Measurements from ENCODE around the gene MEGF9.

The MEGF9 gene

GRCh38 chr9:120610975-120611689 lies 103.1 kb downstream of the MEGF9 start:
- H3K4me3 ChIP-seq, result no peak overlapping the region
- no peak for TF ChIP-seq CTCF (IDR thresholded peaks at IDR 0.05)
- no peak for DNase-seq
- H3K27me3 ChIP-seq, result no peaks in the 10 kb centered on the region
- peaks cover 13 to 27% (median 16%) of the 10 kb centered on the region in 3 donors for H3K36me3 ChIP-seq
- no peaks in the 10 kb centered on the region for H3K4me1 ChIP-seq
- H3K27ac ChIP-seq, result no peak overlapping the region
- H3K9me3 ChIP-seq, result no peaks in the 10 kb centered on the region
- intact Hi-C loops (cut with DNase I; ENCODE audit: low total_unique reads), result no loop called here

GRCh38 chr9:120609636-120610035 lies 104.6 kb downstream of the MEGF9 start:
- Histone ChIP-seq H3K27ac (no peak overlapping the region), H3K9me3 (no peaks in the 10 kb centered on the region), H3K4me1 (no peaks in the 10 kb centered on the region), H3K4me3 (no peak overlapping the region), H3K36me3 (peaks cover 26 to 40% (median 29%) of the 10 kb centered on the region in 3 donors), H3K27me3 (no peaks in the 10 kb centered on the region)
- no peak for TF ChIP-seq CTCF (IDR thresholded peaks at IDR 0.05)
- intact Hi-C loops (cut with DNase I; ENCODE audit: low total_unique reads), result no loop called here
- DNase-seq, result no peak

GRCh38 chr9:120608421-120608820 lies 105.8 kb downstream of the MEGF9 start:
- H3K36me3 ChIP-seq, result peaks cover 29 to 45% (median 31%) of the 10 kb centered on the region in 3 donors

GRCh38 chr9:120603591-120603990 lies 110.7 kb downstream of the MEGF9 start:
- H3K4me3 ChIP-seq, result no peak overlapping the region
- no peaks in the 10 kb centered on the region for H3K4me1 ChIP-seq
- H3K27ac ChIP-seq, result no peak overlapping the region
- no peak for DNase-seq
- intact Hi-C loops (cut with DNase I; ENCODE audit: low total_unique reads), result no loop called here
- no peaks in the 10 kb centered on the region for H3K27me3 ChIP-seq
- peaks cover 28 to 37% (median 29%) of the 10 kb centered on the region in 3 donors for H3K36me3 ChIP-seq
- no peak for TF ChIP-seq CTCF (IDR thresholded peaks at IDR 0.05)
- no peaks in the 10 kb centered on the region for H3K9me3 ChIP-seq

More at GRCh38 chr9:120608421-120608820, 105.8 kb downstream of the MEGF9 start:
- Histone ChIP-seq H3K27ac (no peak overlapping the region), H3K4me1 (no peaks in the 10 kb centered on the region), H3K9me3 (no peaks in the 10 kb centered on the region), H3K27me3 (no peaks in the 10 kb centered on the region), H3K4me3 (no peak overlapping the region)
- DNase-seq, result no peak
- intact Hi-C loops (cut with DNase I; ENCODE audit: low total_unique reads), result no loop called here
- TF ChIP-seq CTCF (IDR thresholded peaks at IDR 0.05), result no peak

GRCh38 chr9:120603010-120603409 lies 111.3 kb downstream of the MEGF9 start:
- intact Hi-C loops (cut with DNase I; ENCODE audit: low total_unique reads), result no loop called here
- H3K27me3 ChIP-seq, result no peaks in the 10 kb centered on the region
- no peak for TF ChIP-seq CTCF (IDR thresholded peaks at IDR 0.05)

More at GRCh38 chr9:120603010-120603409, 111.3 kb downstream of the MEGF9 start:
- peaks cover 28 to 37% (median 28%) of the 10 kb centered on the region in 3 donors for H3K36me3 ChIP-seq
- no peak for DNase-seq
- H3K27ac ChIP-seq, result no peak overlapping the region
- no peak overlapping the region for H3K4me3 ChIP-seq
- no peaks in the 10 kb centered on the region for H3K9me3 ChIP-seq
- no peaks in the 10 kb centered on the region for H3K4me1 ChIP-seq

Measured in tibial artery (tissue), 4 donors.